ENCODE data around the gene TUBA1B.
A peak's percentile ranks its signal among the peaks of the same experiment; 100 is the strongest.

Gene TUBA1B

DNA sequence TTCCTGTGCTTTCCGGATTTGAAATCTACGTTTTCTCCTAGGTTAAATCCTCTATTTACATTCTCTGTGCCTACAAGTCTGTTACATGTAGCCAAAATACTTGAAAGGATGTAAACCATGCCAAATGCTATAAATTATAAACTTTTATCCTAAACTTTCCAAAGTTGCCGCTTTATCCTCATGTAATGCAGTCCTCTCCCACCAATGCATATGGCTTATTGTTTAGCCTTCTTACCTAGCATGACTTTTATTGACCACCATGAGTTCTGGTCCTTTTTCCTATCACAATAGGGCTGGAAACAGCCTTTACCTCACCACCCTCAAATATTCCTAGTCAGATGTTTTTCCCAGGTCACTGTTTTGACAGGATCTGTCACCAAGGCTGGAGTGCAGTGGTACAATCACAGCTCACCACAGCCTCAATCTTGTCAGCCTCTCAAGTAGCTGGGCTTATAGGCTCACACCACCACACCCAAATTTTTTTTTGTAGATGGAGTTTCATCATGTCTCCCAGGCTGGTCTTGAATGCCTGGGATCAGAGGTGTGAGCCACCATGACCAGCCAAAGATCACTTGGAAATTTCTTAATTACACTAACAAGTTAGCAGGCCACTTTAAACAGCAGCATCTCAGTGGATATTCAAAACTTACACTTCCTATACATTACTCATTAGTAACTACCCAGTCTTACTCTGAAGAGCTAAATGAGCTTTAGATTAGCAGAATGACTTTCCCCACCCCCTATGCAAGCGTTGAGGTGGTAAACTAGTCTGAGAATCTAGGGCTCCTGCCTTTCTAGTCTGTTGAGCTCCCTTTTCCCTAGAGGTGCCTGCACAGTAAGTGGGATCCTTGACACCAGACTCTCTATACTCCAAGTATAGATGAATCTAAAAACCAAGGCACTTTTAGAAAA is 4.1 kb downstream of the TUBA1B start:
- no peak for DNase-seq (ENCODE audit: low read depth)

DNA sequence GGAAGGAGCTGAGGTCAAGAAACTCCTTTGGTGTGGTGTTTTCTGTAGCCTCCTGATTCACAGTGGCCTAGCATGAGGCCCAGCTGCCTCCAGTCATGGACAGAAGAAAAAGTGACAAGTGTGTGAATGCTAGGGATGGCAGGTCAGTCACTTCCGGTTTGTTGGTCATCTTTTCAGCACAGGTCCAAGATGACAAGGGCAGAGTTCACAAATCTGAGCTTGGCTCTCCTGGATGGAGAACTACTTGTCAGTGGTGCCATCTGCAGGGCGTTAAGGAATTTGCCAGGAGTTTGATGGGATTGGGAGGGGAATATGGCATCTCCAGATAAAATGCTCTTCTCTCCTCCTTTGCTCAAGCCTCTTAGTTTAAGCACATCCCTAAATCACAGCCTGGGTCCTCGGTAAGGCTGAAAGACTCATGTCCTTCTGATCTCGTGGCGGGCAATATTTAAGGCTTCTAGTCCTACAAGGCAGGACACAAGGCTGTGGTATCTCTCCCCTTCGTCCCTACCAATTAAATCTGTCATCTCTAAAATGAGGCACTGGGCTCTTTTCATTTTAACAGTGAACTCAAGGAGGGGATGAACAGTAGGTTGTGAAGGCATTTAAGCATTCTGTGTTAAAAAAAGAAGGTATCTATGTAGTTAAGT is 10.0 kb downstream of the TUBA1B start:
- DNase-seq (ENCODE audit: low read depth) = no peak

DNA sequence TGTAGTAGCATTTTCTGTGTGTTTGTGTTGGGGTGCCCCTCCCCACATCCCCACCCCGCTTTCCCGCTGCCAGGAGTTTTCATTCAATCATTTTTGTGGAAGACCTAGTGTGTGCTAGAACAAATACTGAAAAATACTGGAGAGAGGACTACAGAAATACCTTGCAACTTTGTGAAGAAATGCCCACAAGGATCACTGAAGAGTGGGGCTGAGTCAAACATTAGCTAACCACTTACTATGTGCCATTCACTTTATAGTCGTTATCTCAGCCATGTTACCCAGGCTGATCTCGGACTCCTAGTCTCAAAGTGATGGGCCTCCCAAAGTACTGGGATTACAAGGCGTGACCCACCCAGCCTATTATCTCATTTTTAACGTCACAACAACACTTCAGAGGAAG is 20.0 kb downstream of the TUBA1B start:
- no peak for DNase-seq (ENCODE audit: low read depth)

DNA sequence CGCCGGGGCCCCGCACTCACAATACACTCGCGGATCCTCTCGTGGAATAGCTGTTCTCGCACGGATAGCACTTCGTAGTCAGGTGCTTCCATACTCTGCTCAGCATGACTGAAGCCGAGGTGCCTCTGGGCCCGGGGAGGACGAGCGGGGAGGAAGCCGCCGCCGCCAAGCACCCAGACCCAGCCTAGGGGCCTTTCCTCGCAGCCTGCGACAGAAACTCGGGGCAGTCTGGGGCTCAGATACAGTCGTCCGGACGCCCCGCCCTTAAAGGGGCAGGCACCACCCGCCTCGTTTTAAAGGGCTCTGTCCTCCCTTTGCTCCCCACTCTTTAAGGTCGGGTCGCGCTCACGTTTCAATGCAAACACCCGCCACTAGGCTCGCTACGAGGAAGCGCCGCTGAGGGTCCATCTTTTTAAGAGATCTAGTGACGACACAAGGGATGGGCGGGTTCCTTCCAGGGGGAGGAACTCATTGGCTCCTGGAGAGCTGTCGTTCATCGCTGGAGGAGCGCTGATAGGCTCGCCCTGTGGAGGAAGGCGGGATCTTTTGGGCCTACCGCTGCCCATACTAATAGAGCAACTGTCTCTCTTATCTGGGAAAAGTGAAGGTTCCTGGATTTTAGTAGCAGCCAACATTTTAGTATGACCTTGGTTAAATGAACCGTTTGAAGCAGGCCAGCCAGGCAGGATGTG is 20.6 kb downstream of the TUBA1B start, which contains the start of gene LMBR1L:
TSS of gene LMBR1L (minus strand) at position 384 of the 692 bp plus-strand sequence. CDS start at position 92, 292 bp downstream.
- peak; percentile 69 for DNase-seq (ENCODE audit: low read depth)

DNA sequence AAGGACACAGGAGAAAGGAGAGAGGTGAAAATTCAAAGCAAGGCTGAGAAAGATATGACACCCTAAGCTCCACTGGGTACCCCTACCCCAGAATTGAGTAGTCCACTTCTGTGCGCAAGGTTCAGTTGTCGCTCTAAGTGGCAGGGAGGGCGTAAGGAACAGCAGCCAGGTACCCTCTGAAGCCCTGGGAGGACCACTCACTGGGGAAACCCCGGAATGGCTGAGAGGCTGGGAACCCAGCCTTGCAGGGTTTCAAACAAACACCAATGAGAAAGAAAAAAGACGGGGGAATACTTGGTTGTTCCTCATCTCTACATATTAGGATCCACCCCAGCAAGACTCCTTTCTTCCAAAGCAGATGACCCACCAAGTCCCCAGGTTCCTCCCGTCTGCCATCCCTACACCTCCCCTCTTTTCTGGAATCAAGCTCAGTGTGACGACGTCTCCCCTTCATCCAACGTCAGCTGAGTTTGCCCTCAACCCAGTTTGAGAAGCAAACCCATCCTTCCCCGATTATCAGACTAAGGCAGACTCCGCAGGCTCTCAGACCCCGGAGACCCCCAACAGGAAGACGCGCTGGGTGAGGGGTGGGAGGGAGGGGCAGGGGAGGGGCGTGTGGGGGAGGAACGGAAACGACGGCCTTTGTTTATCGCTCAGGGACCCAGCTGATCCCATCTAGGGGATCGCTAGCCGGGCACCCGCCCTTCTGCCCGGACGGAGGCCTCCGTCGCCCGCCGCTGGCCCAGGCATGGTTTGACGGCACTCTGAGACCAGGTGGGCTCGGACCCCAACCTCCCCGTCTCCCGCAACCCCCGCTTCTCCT is 21.3 kb downstream of the TUBA1B start:
- DNase-seq (ENCODE audit: low read depth) = no peak

DNA sequence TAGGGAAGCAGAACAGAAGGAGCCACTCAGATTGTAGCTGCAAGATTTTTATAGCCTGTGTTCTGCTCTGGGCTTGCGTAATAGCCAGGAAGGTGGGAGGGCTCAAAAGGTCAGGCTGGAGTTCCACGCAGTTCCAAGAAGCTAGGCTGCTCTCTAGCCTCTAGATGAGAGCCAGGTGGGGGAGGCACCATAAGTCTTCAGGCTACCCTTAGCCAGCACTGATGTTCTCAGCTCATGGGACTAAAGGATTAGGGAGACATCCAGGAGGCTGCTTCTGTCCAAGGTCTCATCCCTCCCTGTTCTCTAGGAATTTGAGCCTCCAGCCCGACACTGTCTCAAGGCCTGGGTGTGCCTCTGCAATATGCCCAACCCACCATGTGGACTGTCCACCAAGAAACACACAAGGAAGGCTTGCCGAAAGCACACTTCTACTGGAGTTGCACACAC is 22.2 kb downstream of the TUBA1B start:
- no peak for DNase-seq (ENCODE audit: low read depth)

DNA sequence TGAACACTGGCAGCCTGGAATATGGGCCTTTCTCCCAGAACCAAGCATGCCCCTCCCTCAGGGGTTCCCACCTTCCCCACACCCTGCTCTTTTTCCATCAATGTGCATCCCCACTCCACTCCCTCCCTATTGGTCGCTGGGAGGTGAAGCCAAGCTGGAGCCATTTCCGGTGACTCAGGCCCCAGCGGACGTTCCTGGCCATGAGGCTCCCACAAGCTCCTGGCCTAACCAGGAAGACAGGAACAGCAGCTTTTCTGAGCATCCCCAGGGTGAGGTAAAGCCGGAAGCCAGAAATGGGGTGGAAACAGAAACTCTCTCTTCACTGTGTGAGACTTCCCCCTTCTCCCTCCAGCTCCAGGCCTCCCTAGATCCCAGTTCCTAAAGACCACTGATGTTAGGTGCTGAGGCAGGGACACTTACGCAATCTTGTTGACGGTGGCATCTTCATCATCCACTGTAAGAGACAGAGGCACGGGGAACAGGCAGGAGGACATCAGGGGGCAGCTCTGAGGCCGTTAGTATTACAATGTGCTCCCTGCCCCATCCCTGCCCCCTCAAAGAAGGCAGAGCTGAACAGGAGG is 25.6 kb downstream of the TUBA1B start:
- DNase-seq (ENCODE audit: low read depth) = no peak

DNA sequence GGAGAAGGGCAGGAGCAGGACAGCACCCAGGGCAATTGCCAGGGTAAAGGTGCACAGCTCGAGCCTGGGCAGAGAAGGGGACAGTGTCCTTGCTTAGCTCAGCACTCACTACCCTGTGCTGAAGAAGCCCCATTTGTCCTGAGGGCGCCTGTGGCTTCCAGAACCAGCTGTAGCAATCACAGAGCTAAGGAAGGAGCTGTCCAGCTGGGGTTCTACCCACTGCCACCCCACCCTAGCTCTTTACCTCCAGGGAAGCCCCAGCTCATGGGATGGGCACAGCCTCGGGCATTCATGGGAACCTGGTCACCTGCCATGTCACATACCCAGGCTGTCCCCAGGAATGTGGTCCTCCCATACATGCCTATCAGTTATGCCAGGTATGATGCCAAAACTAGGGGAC is 26.4 kb downstream of the TUBA1B start:
- no peak for DNase-seq (ENCODE audit: low read depth)

DNA sequence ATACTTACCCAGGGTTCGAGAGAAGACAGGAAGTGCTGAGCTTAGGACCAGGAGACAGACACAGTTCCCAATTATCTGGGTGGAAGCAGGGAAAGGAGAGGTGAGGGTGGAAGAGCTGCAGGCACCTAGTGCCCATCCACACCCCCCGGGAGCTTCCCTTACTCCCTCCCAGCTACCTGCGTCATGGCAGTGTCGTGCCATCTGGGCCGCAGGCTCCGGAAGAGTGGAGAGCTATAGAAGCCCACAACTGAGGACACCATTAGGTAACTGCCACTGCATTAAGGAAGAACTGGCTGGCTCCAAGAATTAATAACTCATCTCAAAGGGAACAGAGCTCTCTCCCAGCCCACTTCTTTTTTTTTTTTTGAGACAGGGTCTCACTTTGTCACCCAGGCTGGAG is 30.8 kb downstream of the TUBA1B start:
- no peak for DNase-seq (ENCODE audit: low read depth)

DNA sequence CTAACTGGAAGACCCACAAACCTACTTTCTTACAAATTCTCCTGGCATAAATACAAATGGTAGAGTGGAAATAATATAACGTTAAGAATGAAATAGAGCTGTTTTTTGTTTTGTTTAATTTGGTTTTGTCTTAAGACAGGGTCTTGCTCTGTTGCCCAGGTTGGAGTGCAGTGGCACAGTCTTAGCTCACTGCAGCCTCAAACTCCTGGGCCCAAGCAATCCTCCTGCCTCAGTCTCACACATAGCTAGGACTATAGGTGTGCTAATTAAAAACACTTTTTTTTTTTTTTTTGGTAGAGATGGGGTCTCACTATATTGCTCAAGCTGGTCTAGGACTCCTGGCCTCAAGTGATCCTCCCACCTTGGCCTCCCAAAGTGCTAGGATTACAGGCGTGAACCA is 32.5 kb downstream of the TUBA1B start:
- no peak for DNase-seq (ENCODE audit: low read depth)

DNA sequence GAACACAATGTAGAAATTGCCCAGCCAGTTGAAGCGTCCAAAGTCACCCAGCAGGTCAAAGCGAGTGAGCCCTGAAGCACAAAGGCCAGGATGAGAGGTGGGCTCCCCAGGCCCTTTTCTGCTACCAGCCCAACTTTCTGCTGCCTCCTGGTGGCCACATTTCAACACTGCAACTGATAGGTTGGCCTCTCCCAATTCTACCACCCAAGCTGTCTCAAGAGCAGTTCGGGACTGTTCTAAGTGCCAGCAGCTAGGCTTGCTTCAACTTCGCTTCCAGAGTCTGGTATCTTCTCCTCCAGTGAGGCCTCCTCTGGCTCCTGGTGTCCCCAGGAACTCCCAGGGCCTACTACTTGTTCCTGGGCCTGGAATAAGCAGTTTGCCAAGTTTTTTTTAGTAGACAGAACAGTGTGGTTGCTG is 33.2 kb downstream of the TUBA1B start:
- DNase-seq (ENCODE audit: low read depth) = peak; percentile 45

DNA sequence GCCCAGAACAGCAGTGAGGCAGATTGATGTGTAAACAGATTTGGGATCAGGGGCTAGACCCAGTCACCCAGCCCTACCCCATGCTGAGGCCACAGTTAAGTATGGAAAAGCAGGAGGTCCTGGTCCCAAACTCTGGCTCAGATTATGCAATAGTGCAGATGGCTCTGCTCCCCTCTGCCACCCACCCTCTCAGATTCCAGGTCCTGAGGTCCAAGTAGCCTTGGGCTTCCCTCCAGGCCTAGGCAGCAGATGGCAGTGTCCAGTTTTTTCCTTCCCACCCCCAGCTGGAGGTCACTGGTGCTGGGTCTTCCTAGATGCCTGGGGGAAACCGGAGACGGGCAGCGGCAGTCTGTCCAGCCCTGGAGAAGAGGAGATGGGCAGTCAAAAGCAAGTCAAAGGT is 33.8 kb downstream of the TUBA1B start:
- no peak for DNase-seq (ENCODE audit: low read depth)

DNA sequence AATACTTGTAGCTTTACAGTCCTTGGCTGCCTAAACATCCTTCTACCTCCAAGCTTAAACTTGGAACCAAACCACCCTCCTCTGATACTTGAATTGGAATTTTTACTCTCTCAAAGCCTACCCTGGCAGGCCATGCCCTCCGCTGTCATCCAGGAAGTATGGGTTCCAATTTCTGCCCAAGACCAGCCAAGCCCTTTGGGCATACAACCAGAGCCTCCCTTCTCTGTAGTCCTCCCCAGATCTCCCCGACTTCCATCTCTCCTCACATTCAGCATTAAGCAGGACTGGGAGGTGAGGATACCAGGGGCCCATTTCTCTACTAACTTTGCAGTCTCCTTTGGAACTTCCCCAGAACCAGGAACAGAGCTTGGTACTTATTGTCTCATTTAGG is 36.2 kb downstream of the TUBA1B start:
- no peak for DNase-seq (ENCODE audit: low read depth)

DNA sequence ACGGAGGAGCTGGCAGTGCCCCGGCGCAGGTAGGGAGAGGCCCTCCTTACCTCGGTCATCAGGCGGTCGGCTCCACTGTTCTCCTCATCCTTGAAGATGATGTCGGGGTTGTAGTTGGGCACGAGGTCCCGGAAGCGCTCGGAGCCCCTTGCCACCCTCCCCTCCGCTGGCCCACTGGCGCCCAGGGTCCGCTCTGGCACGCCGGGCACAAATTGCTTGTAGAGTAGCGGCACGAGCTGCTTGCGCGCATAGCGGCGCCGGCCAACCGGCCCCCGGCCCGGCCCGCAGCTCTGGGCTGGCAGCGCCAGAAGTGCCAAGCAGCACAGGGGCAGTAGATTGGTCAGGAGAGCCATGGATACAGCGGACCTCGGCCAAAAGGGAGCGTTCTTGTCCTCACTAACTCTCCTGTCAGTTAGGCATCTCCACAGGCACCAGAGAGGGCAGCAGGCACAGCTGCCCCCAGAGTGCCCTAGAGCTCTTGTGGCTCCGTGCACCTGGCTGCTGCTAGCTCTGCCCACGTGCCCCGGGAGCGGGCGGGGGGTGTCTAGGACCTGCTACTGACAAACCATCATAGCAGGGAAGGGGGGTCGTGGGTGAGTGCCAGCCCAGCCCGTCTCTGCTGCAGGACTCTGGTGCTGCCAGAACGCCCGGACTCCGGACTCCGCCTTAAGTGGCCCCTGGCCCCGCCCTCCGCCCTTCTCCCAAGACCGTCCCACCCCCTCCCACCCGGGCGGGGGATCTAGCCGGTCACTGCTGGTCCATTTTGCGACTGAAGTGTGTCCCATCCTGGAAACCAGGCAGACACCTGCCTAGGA is 36.8 kb downstream of the TUBA1B start, which contains the start of gene DHH:
TSS of gene DHH (minus strand) at position 642 of the 815 bp plus-strand sequence. CDS start at position 353, 289 bp downstream.
- DNase-seq (ENCODE audit: low read depth) = no peak

DNA sequence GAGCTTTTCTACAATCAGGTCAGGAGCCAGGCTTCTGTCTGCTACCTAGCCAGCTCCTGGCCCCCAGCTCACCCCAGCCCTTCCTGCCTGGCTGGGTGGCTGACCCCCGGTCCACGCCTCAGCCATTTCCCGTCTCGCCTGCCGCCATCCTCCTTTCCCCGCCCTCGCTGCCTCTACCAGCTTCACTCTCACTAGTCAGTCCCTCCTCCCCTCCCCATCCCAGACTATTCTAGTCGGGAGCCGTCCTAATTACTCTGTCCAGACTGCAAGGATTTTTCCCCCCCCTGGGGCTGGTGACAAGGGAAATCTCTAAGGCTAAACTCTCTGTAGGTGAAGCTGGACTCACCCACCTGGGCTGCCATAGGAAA is 37.4 kb downstream of the TUBA1B start:
- DNase-seq (ENCODE audit: low read depth) = no peak

DNA sequence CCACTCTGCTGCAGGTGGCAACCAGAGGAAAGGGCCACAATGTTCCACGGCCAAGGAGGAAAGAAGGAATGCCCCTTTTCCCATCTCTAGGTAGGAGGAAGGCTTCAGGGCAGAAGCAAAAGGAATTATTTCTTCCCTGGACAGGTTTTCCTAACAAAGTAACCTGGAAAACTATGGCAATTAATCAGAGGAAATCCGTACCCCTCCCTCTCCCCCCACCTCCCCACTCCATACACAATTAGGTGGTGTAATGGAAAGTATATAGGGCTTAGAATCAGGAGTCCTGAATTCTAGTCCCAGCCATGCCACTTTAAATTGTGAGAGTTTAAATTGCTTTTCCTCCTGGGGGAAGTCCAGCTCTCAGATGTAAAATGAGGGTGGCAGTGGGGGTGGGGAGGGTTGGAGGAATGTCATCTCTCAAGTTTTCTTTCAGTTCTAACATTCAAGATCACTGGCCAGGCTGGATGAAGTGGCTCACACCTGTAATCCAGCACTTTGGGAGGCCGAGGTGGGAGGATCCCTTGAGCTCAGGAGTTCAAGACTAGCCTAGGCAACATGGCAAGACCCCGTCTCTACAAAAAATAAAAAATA is 38.3 kb downstream of the TUBA1B start:
- no peak for DNase-seq (ENCODE audit: low read depth)

DNA sequence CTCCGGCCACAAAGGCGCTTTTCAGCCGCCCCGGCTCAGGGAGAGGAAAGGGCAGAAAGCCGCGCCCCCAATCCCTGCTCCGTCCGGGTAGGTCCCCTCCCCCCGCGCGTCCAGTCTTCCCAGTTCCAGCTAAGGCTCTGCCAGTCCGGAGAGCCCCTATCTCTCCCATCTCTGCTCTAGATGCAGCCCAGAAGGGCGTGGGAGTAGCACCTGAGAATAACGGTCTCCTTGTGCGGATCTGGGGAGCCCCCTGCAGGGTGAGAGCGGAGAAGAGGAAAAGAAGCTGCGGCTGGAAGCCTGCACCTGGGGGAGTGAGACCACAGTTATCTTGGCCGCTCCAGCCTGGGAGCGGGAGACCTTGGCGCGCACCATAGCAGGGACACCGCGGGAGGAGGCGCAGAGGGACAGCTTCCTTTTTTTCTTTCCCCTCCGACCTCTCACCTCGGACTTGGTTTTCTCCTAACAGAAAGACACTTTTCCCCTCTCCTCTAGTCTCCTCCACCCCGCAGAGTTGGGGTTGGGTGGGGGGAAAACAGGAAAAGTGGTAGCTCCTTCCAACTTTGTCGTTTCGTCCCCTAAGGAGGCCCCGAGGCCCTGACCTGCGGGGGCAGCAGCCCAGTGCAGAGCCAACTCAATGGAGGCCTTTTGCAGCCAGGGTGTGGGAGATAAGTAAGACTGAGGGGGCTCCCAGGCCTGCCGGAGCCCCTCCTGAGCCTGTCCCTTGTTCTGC is 38.9 kb downstream of the TUBA1B start:
- no peak for DNase-seq (ENCODE audit: low read depth)

DNA sequence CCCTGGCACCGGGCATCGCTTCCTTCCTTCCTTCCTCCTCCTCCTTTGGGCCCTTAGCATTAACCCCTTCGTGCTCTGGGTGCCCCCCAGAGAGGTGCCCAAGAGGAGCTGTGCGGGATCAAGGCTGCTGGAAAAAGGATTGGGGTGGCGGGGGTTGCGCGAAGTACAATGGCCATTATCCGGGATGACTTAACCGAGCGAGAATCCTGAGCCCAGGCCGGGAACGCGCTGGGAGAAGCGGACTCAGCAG is 39.4 kb downstream of the TUBA1B start:
- DNase-seq (ENCODE audit: low read depth) = no peak

DNA sequence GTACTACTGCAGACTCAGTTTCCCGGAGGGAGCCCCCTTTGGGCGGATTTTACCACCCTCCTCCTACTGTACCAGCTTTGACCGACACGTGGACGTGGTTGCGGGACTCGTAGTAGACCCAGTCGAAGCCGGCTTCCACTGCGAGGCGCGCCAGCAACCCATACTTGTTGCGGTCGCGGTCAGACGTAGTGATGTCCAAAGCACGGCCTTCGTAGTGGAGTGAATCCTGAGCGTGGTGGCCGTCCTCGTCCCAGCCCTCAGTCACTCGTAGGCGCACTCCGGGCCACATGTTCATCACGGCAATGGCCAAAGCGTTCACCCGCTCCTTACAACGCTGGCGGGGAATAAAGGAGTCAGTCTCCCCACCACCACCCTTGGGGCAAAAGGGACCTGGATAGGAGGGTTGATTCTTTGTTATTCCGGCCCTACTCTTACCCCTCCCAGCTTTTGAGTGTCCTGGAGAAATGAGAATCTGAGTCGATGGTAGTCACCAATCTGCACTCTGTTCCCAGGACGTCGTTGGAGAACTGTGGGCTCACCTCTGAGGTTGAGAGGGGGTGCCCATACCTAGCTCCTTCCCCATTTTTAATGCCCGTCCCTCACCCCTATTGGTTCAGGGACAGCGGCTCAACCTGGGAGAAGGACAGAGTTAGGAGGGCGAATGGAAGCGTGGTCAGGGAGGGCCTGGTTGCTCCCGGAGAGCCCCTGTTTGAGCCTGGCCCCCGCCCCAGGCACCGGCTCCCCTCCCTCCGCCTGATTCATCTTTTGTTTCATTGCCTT is 39.9 kb downstream of the TUBA1B start:
- no peak for DNase-seq (ENCODE audit: low read depth)

All from stimulated activated CD8-positive, alpha-beta memory T cell treated with anti-CD3 and anti-CD28 coated beads, Interleukin-15, amount 100 ng/mL, for 24 hours (primary cell).